Muscle of arm (tissue), 12 donors: ENCODE results near the gene CPXM1. TPM values are rescaled to one million over a fixed set of nuclear protein-coding genes. Genes with fewer than 3 reads are reported as not detected.
"Not testable (repeated sequence)": the region's sequence is repeated elsewhere in the genome, so short reads cannot be mapped to it uniquely, and the experiment has no call there.

ENCODE experiments used
- DNase-seq: peaks from one replicate; pipeline ENCODE4 v3.0.0-alpha.2; 2013
- polyA plus RNA-seq, 12 donors: library from polyadenylated mRNA; unstranded; fragments of 120-200 nt; gene quantifications; one replicate each; pipeline ENCODE4 v1.2.1, GENCODE V29; 2013; ENCODE audit not compliant: insufficient read length in 12 of 12

The CPXM1 gene
- polyA plus RNA-seq, 12 donors, result 30.8 to 71.4 (median 47.1) TPM; not detected in 1

GRCh38 chr20:2829376-2829775 lies 28.9 kb upstream of the CPXM1 start:
- no peak for DNase-seq

GRCh38 chr20:2826655-2827054 lies 26.2 kb upstream of the CPXM1 start:
- DNase-seq, result no peak

GRCh38 chr20:2825761-2826160 lies 25.3 kb upstream of the CPXM1 start:
- DNase-seq, result no peak

- DNase-seq, result no peak
These were observed 21.6 kb upstream of the CPXM1 start for GRCh38 chr20:2822073-2822472.

GRCh38 chr20:2820896-2821869 lies 20.8 kb upstream of the CPXM1 start:
- no peak for DNase-seq

- no peak for DNase-seq
These were observed 19.9 kb upstream of the CPXM1 start for GRCh38 chr20:2820084-2820895.

- DNase-seq, result no peak
These were observed 17.6 kb upstream of the CPXM1 start for GRCh38 chr20:2817891-2818595.

- no peak for DNase-seq
These were observed 16.9 kb upstream of the CPXM1 start for GRCh38 chr20:2817341-2817726.

GRCh38 chr20:2816583-2817340 lies 16.3 kb upstream of the CPXM1 start:
- DNase-seq, result no peak

GRCh38 chr20:2816030-2816582 lies 15.7 kb upstream of the CPXM1 start, which contains the start of gene TMEM239:
TSS of gene TMEM239 (plus strand) at chr20:2816364. CDS start at chr20:2816555, 191 bp downstream.
- DNase-seq, result no peak

- no peak for DNase-seq
These were observed 14.9 kb upstream of the CPXM1 start for GRCh38 chr20:2815242-2815900.

- no peak for DNase-seq
These were observed 14.2 kb upstream of the CPXM1 start, which contains the start of gene C20orf141 for GRCh38 chr20:2814587-2815051. TSS of gene C20orf141 (plus strand) at chr20:2814987. CDS start at chr20:2815185, 198 bp downstream.

- DNase-seq, result no peak
These were observed 13.6 kb upstream of the CPXM1 start for GRCh38 chr20:2814076-2814475.

- DNase-seq, result no peak
These were observed 11.8 kb upstream of the CPXM1 start for GRCh38 chr20:2812189-2812588.

GRCh38 chr20:2809690-2810089 lies 9.3 kb upstream of the CPXM1 start:
- no peak for DNase-seq

GRCh38 chr20:2807929-2808328 lies 7.5 kb upstream of the CPXM1 start:
- DNase-seq, result not testable (repeated sequence)

GRCh38 chr20:2807019-2807418 lies 6.6 kb upstream of the CPXM1 start:
- no peak for DNase-seq

- DNase-seq, result no peak
These were observed 5.9 kb upstream of the CPXM1 start for GRCh38 chr20:2806351-2806701.

GRCh38 chr20:2805689-2806350 lies 5.4 kb upstream of the CPXM1 start:
- DNase-seq, result no peak
